ENCODE measurements around the gene KRT7.

The KRT7 gene

GRCh38 chr12:52210925-52211650 is 22.0 kb upstream of the KRT7 start:
- peak overlapping the region; percentile 87 for H3K27ac ChIP-seq
- DNase-seq (ENCODE audit: low read depth, low spot score), result no peak

DNA sequence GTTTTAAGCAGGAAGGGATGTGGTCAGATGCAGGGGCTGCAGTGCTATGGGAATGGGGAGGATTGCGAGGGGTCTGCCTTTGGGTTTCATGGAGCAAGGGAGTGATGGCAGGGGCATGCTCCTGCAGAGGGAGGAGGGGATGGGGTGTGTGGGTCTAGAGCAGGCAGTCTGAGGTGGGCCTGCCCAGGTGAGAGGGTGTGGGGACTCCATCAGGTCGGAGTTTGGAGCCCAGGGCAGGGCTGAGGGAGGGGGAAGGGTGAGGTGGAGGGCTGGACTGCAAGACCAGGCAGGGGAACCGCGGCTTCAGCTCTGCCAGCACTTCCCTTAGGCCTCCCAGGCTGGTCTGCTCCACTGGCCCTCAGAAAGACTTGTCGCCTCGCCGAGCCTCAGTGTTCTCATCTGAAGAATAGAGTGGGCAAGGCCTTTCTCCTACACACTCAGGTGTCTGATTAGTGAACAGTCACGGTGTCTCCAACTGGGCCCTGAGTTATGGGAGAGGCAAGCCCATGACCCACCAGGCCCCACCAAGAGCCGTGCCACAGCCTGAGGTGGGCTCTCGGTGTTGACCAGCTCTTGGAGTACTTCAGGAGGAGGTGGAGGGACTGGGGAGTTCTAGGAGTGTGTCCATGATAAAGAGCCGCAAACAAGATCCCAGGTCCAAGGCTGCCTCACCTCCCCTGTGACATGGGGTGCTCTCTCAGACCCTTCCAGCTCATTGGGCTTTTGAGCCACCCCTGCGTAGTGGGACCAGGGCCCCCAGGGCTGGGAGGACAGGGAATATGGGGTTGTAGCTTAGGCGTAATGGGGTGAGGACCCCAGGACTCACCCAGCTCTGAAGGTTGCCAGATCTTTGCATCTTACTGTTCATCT is 21.1 kb upstream of the KRT7 start:
- peak overlapping the region; percentile 87 for H3K27ac ChIP-seq
- no peak for DNase-seq (ENCODE audit: low read depth, low spot score)

- DNase-seq (ENCODE audit: low read depth, low spot score), result no peak
- peak overlapping the region; percentile 87 for H3K27ac ChIP-seq
Observed at GRCh38 chr12:52212701-52213563, 20.1 kb upstream of the KRT7 start.

DNA sequence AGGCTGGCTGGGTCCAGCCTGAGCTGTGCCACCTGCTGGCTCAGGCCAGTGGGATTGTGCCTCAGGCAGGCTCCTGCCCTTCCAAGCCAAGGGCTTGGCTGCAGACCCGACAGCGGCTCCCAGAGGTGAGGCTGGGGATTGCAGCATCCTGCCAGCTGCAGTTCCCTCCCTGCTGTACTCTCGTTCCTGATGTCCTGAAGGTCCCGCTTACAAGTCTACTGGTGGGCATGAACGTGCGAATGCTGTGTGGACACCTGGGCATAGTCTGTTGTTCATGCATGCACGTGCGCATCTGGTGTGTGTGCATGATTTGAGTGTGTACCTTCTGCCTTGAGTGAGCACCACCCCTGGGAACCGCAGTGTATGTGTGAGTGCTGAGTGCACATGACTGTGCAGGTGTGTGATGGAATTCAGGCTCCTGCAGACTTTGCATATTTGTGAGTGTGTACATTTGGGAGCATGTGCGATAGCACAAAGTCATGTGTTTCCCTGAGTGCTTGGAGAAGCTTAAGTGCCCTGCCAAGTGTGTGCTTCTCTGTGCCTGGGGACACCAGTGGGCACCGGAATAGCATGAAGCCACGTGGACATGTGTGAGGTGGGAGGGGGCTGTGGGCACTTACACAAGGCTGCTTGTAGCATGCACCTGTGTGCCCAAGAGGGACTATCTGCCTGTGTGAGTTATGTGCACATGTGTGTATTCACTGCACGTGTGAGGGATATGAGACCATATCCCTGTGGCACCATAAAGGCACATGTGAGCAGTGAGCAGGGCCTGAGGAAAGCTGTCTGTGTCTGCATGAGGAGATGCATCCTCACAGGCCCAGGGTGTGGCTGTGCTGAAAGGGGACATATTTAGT is 19.3 kb upstream of the KRT7 start:
- peak overlapping the region; percentile 87 for H3K27ac ChIP-seq
- DNase-seq (ENCODE audit: low read depth, low spot score), result no peak

- no peak for DNase-seq (ENCODE audit: low read depth, low spot score)
- H3K27ac ChIP-seq, result peak overlapping the region; percentile 87
Observed at GRCh38 chr12:52214421-52214802, 18.6 kb upstream of the KRT7 start.

DNA sequence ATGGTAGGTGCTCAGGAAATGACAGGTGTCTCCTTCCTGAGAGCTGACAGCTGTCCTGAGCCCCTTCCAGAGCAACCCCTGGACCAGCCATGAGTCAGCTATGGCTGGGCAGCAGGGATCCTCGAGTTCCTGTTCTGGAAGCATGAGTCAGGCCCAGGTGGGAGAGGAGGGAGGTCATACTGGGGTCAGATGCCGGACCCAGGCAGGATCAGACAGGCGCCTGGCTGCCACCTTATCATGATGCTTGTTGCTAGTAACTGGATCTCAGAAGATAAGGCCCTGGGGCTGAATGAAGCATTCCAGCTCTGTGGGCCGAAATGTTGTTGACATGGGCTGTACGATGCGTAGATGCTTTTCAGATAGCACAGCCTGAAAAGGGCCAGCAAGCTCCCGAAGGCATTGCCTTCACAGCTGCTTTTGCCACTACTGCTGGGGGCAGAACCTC is 17.4 kb upstream of the KRT7 start:
- H3K27ac ChIP-seq, result peak overlapping the region; percentile 87
- DNase-seq (ENCODE audit: low read depth, low spot score), result peak; percentile 80

DNA sequence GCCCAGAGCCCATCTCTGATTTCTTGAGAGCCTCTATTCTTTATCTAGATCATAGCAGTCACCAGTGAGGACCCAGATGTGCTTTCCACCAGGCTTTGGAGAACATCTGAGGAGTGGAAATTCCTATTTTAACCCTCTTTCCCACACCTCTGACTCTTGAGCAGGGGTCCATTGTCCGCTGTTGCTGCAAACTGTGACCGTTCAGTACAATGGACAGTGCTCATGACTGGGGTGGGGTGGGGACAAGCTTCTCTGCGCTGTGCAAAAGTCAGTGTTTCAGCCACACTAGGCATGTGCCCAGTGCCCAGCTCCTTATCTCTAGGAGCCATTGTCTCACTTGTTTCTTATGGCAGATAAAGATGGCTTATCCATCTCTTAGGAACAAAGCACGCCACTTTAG is 16.9 kb upstream of the KRT7 start:
- peak overlapping the region; percentile 87 for H3K27ac ChIP-seq
- no peak for DNase-seq (ENCODE audit: low read depth, low spot score)

GRCh38 chr12:52216807-52217206 is 16.2 kb upstream of the KRT7 start:
- peak overlapping the region; percentile 87 for H3K27ac ChIP-seq
- no peak for DNase-seq (ENCODE audit: low read depth, low spot score)

- peak; percentile 57 for DNase-seq (ENCODE audit: low read depth, low spot score)
- peak overlapping the region; percentile 87 for H3K27ac ChIP-seq
Observed at GRCh38 chr12:52217223-52217622, 15.8 kb upstream of the KRT7 start.

- peak overlapping the region; percentile 87 for H3K27ac ChIP-seq
- no peak for DNase-seq (ENCODE audit: low read depth, low spot score)
Observed at GRCh38 chr12:52218001-52218400, 15.0 kb upstream of the KRT7 start.

DNA sequence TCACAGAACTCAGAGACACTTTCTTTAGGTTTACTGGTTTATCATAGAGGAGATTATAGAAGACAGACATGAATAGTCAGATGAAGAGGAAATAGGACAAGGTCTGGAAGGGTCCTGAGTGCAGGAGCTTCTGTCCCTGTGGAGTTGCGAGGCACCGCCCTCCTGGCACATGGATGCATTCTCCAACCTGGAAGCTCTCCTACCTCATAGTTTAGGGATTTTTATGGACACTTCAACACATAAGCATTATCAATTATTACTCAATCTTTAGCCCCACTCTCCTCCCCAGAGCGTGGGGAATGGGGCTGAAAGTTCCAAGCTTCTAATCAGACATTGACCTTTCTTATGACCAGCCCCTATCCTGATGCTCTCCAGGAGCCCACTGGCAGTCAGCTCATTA is 12.6 kb upstream of the KRT7 start:
- H3K27ac ChIP-seq, result no peak overlapping the region
- DNase-seq (ENCODE audit: low read depth, low spot score), result no peak

- no peak for DNase-seq (ENCODE audit: low read depth, low spot score)
- peak overlapping the region; percentile 62 for H3K27ac ChIP-seq
Observed at GRCh38 chr12:52221070-52221781, 11.8 kb upstream of the KRT7 start.

DNA sequence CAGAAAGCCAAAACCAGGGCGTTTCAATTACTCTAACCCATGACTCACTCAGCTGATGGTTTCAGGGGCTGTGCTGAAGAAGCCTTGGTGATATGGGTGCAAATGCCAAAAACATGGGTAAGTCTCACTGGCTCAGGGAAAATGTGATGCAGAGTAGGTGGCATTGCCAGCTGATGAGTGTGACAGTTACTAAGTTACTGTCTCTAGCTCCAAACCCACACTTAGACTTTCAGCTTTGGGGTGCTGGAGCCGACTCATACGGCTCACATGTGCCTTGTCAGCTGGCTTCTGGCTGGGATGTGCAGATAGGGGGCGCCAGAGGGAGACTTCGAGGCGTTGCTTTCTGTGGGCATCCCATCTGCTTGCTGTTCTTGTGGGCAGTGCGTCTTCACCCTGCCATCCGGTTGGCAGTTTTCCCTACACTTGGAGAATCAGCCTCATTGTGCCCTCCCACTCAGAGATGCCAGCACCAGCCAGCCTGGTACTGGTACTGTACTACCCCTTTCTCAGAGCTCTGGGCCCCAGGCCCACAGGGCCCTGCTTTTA is 11.1 kb upstream of the KRT7 start:
- DNase-seq (ENCODE audit: low read depth, low spot score), result peak; percentile 77
- H3K27ac ChIP-seq, result peak overlapping the region; percentile 62

DNA sequence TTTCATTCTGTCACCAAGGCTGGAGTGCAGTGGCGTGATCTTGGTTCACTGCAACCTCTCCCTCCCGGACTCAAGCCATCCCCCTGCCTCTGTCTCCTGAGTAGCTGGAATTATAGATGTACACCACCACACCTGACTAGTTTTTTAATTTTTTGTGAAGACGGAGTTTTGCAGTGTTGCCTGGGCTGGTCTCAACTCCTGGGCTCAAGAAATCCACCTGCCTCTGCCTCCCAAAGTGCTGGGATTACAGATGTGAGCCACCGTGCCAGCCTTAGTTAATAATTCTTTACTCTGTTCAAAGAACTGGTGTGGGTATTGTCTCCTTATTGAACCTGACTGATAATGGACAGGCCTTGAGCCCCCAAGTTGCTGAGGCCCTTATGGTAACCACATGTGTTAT is 10.4 kb upstream of the KRT7 start:
- peak overlapping the region; percentile 62 for H3K27ac ChIP-seq
- no peak for DNase-seq (ENCODE audit: low read depth, low spot score)

GRCh38 chr12:52223406-52224039 is 9.5 kb upstream of the KRT7 start:
- no peak for DNase-seq (ENCODE audit: low read depth, low spot score)
- peak overlapping the region; percentile 22 for H3K27ac ChIP-seq

- H3K27ac ChIP-seq, result peak overlapping the region; percentile 22
- DNase-seq (ENCODE audit: low read depth, low spot score), result no peak
Observed at GRCh38 chr12:52224151-52224550, 8.9 kb upstream of the KRT7 start.

- no peak for DNase-seq (ENCODE audit: low read depth, low spot score)
- no peak overlapping the region for H3K27ac ChIP-seq
Observed at GRCh38 chr12:52225752-52226151, 7.3 kb upstream of the KRT7 start.

DNA sequence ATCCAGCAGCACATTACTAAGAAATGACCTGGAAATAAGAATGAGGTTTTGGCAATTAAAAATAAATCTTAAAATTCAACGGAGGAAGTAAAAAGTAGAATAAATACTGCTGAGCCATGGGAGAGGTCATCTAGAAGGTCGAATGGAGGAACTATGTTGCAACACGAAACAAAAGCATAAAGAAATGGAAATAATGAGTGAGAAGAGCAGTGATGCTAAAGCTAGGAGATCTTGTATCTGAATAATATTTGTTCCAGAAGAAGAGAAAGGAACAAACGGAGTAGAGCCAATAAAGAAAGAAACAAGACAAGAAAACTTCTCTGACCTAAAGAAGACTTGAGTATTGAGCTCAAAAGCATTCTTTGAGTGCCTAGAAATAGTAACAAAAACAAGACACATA is 6.6 kb upstream of the KRT7 start:
- H3K27ac ChIP-seq, result no peak overlapping the region
- no peak for DNase-seq (ENCODE audit: low read depth, low spot score)
